ENCODE data around the gene RFT1.
A peak's percentile ranks its signal among the peaks of the same experiment; 100 is the strongest.

Gene RFT1

DNA sequence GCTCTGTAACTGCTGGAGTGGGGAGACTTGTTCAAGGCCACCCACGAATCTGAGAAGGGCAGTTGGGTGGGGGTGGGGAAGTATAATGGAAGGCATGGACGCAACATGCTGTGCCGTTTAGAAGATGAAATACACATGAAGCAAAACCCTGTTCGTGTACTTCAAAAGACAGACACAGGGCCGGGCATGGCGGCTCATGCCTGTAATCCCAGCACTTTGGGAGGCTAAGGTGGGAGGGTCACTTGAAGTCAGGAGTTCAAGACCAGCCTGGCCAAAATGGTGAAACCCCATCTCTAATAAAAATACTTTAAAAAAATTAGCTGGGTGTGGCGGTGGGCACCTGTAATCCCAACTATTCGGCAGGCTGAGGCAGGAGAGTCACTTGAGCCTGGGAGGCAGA is 47.5 kb downstream of the RFT1 start:
- Mint-ChIP-seq H3K4me1 (peaks cover 1% of the 10 kb centered on the region), H3K4me3 (no peak overlapping the region), H3K9me3 (no peaks in the 10 kb centered on the region), H3K27ac (no peak overlapping the region), H3K27me3 (no peaks in the 10 kb centered on the region), H3K36me3 (ENCODE audit: low read depth) (no peaks in the 10 kb centered on the region)
- DNase-seq (no peak), ATAC-seq (no peak)

GRCh38 chr3:53081318-53081717 is 48.9 kb downstream of the RFT1 start:
- H3K36me3 Mint-ChIP-seq (ENCODE audit: low read depth): no peaks in the 10 kb centered on the region
- no peaks in the 10 kb centered on the region for H3K9me3 Mint-ChIP-seq
- no peaks in the 10 kb centered on the region for H3K27me3 Mint-ChIP-seq
- no peak overlapping the region for H3K27ac Mint-ChIP-seq
- DNase-seq (no peak), ATAC-seq (no peak)
- no peak overlapping the region for H3K4me3 Mint-ChIP-seq
- H3K4me1 Mint-ChIP-seq: peaks cover 1% of the 10 kb centered on the region

GRCh38 chr3:53080612-53081205 is 49.5 kb downstream of the RFT1 start:
- no peak for ATAC-seq
- H3K4me3 Mint-ChIP-seq: no peak overlapping the region
- H3K9me3 Mint-ChIP-seq: no peaks in the 10 kb centered on the region
- H3K27ac Mint-ChIP-seq: no peak overlapping the region
- H3K4me1 Mint-ChIP-seq: peaks cover 1% of the 10 kb centered on the region
- no peak for DNase-seq
- H3K27me3 Mint-ChIP-seq: no peaks in the 10 kb centered on the region
- no peaks in the 10 kb centered on the region for H3K36me3 Mint-ChIP-seq (ENCODE audit: low read depth)

DNA sequence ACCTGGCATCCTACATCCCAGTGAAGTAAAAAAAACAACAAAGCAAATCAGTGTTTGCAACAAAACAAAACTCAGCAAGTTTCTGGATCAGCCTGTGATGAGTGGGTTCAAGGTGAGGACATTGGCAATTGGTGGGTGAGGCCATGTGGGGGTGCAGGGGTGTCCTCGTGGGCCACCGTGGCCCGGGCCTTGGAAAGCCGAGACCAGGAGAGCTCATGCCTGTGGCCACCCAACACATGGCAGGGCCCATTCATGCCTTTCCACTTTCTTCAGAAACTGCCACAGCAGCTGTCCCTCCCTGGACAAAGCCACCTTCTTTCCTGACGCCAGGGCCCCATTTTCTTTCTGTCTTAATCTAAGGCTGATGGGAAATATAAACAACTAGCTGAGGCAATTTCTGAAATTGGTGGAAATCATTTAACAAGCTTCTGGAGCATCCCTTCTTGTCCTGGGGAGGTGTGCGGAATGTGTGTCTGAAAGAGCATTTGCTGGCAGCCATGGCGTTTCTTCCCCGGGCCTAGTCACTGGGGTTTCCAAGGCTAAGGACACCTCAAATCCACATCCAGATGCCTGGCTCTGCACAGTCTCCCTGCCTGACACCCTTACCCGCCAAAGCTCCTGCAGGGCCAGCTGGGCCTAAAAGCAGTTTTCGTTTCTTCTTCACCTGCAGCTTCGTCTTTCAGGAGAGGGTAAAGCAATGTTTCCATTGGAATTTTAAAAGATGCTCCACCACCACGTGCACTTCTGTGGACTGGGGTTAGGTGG is 50.3 kb downstream of the RFT1 start:
- H3K4me3 Mint-ChIP-seq: no peak overlapping the region
- DNase-seq (no peak), ATAC-seq (no peak)
- no peaks in the 10 kb centered on the region for H3K27me3 Mint-ChIP-seq
- no peaks in the 10 kb centered on the region for H3K9me3 Mint-ChIP-seq
- H3K27ac Mint-ChIP-seq: no peak overlapping the region
- H3K4me1 Mint-ChIP-seq: peaks cover 1% of the 10 kb centered on the region
- no peaks in the 10 kb centered on the region for H3K36me3 Mint-ChIP-seq (ENCODE audit: low read depth)

DNA sequence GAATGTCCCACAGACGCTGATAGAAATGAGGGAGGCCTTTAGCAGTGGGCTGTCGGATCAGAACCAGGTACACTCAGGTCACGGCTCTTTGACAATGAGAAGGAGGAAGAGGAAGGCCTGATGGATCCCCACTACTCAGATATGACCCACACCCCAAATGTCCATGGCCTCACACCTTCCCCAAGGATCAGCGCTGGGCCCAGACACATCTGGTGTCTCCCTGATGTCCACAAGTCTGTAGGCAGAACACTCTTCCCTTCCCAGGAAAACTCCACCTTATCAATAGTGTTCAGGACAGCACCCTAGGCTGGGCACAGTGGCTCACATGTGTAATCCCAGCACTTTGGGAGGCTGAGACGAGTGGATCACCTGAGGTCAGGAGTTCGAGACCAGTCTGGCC is 51.1 kb downstream of the RFT1 start:
- DNase-seq (no peak), ATAC-seq (no peak)
- Mint-ChIP-seq H3K9me3 (no peaks in the 10 kb centered on the region), H3K4me1 (no peaks in the 10 kb centered on the region), H3K4me3 (no peak overlapping the region), H3K27me3 (no peaks in the 10 kb centered on the region), H3K27ac (no peak overlapping the region), H3K36me3 (ENCODE audit: low read depth) (no peaks in the 10 kb centered on the region)

DNA sequence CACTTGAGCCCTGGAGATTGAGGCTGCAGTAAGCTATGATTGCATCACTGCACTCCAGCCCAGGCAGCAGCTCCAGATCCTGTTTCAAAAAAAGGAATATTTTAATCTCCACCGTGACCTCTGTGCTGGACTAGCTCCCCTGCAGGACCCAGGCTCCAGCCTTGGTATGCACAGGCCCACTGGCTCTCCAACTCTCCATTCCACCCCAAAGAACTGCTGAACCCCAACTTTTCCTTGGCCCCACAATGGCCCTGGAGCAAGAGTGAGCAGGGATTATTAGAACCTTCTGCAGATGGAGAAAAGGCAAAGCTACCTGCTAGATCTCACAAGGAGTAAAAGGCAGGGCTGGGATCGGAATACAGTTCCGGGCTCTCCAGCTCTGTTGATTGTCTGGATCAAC is 51.6 kb downstream of the RFT1 start:
- ATAC-seq: no peak
- H3K27ac Mint-ChIP-seq: no peak overlapping the region
- no peaks in the 10 kb centered on the region for H3K9me3 Mint-ChIP-seq
- DNase-seq: no peak
- H3K36me3 Mint-ChIP-seq (ENCODE audit: low read depth): no peaks in the 10 kb centered on the region
- no peak overlapping the region for H3K4me3 Mint-ChIP-seq
- H3K4me1 Mint-ChIP-seq: no peaks in the 10 kb centered on the region
- no peaks in the 10 kb centered on the region for H3K27me3 Mint-ChIP-seq

- H3K36me3 Mint-ChIP-seq (ENCODE audit: low read depth): no peaks in the 10 kb centered on the region
- no peaks in the 10 kb centered on the region for H3K9me3 Mint-ChIP-seq
- no peak overlapping the region for H3K4me3 Mint-ChIP-seq
- H3K4me1 Mint-ChIP-seq: peaks cover 9% of the 10 kb centered on the region
- no peak for ATAC-seq
- H3K27me3 Mint-ChIP-seq: no peaks in the 10 kb centered on the region
- DNase-seq: no peak
- H3K27ac Mint-ChIP-seq: no peak overlapping the region
Measured at GRCh38 chr3:53077476-53078220, 52.6 kb downstream of the RFT1 start.

DNA sequence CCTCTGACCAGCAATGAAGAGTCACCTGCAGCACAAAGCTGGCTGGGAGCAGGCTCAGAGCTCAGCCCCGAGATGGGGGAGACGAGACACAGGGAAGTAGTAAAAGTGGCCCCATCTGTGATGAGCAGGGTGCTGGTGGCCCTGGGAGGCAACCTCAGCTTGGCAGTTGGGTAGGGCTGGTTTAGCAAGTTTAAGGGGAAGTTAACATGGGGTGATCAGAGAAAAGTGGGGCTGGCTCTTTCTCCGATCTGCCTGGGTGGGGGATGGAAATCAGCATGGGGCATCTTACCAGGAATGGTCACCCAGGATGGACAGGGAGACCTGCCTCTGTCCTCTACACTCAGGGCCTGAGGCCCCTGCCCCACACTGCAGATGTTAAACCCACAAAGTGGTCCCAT is 54.5 kb downstream of the RFT1 start:
- Mint-ChIP-seq H3K27me3 (no peaks in the 10 kb centered on the region), H3K9me3 (no peaks in the 10 kb centered on the region), H3K36me3 (ENCODE audit: low read depth) (no peaks in the 10 kb centered on the region), H3K27ac (no peak overlapping the region), H3K4me3 (no peak overlapping the region), H3K4me1 (peaks cover 19% of the 10 kb centered on the region)
- ATAC-seq (no peak), DNase-seq (no peak)

DNA sequence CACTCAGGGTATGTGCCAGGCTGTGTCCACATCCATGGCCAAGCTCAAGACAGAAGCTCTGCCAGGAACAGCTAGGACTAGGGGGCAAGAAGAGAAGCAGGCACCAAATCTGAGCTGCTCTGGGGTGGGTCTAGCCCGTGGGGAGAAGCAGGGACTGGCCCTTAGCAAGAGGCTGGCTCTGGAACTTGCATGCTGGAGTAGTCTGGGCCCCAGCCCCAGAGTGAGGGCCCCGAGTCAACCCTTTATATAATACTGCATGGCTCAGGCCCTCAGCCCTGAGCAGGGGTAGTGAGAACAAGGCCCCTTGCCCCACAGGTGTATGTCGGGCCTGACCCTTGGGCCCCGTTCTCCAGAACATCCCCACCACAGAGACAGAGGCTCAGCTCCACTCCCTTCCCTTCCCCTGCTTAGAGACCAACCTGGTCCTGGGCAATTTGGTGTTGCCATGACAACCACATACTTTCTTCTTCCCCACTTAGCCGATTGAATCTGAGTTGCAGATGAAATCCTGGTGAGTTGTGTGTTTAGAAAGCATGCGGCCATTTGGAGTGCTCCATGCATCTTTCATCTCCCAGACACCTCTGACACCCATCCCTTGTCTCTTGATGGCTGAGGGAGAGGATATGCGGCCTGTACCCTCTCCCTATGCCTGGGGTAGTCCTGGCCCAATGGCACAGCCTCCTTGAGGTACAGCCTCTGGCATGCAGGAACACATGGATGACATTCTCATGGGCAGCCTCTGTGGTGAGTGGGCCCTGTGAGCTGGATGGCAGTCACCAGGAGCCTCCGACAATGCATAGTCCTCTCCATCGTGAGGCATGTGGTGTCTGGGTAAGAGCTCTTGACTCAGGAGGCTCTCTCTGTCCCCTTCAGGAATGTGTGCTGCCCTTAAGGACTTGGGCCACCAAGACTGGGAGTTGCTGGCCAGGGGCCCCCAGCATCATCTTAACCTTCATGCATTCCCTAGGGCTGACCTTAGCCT is 55.2 kb downstream of the RFT1 start:
- no peaks in the 10 kb centered on the region for H3K27me3 Mint-ChIP-seq
- H3K36me3 Mint-ChIP-seq (ENCODE audit: low read depth): no peaks in the 10 kb centered on the region
- peak overlapping the region; percentile 50 for H3K27ac Mint-ChIP-seq
- no peak overlapping the region for H3K4me3 Mint-ChIP-seq
- H3K4me1 Mint-ChIP-seq: peaks cover 19% of the 10 kb centered on the region
- ATAC-seq (no peak), DNase-seq (no peak)
- no peaks in the 10 kb centered on the region for H3K9me3 Mint-ChIP-seq

DNA sequence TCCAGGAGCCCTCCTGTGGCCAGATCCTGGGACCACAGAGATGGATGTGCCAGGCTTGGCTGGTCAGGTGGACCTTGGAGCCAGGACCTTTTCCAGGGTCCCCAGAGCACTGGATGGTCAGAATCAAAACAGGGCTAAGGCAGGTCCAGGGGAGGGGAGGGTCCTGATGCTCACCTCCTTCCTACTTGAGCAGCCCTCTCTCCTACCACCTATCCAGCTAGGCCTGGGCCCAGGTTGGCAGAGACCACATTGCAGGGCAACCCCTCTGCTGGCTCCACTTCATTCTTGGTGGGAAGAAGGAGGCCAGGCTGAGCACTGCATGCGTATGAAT is 55.9 kb downstream of the RFT1 start:
- Mint-ChIP-seq H3K4me1 (peaks cover 19% of the 10 kb centered on the region), H3K27me3 (no peaks in the 10 kb centered on the region), H3K27ac (no peak overlapping the region), H3K9me3 (no peaks in the 10 kb centered on the region), H3K36me3 (ENCODE audit: low read depth) (no peaks in the 10 kb centered on the region), H3K4me3 (no peak overlapping the region)
- no peak for DNase-seq
- ATAC-seq: no peak

DNA sequence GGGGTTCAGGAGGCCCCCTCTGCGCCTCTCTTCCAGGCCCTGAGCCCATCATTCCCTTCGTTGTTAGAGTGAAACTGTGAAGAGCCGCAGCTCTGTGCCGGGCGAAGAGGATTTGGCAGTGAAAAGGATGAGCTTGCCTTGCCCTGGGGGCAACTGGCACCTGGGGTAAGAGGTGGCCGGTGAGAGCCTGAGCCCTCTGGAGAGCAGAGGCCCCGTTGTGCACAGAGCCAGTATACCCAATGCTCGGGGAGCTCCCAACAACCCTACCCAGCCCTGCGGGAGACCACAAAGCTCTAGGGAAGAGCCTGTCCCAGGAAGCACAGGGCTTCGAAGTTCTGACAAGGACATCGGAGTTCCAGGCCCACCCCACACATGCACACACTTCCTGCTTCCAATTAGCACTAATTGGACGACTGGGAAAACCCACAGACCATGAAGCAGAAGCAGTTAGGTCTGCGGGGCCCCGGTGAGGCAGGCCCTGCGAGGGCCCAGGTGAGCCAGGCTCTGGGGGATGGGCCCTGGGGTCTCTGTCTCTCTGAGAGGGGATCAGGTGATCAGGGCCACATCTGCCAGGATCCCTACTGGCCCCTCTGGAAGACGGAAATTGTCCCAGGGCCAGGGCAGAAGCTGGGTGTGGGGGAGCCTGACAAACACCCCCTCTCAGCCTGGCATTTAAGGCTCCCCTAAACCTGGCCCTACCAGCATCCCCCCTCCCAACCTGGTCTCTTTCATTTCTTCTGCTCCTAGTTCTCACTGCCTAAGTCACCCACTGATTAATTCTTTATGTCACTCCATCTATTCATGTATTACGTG is 56.5 kb downstream of the RFT1 start:
- no peak for DNase-seq
- H3K27ac Mint-ChIP-seq: peak overlapping the region; percentile 93
- H3K27me3 Mint-ChIP-seq: no peaks in the 10 kb centered on the region
- H3K4me1 Mint-ChIP-seq: peaks cover 19% of the 10 kb centered on the region
- no peaks in the 10 kb centered on the region for H3K36me3 Mint-ChIP-seq (ENCODE audit: low read depth)
- no peaks in the 10 kb centered on the region for H3K9me3 Mint-ChIP-seq
- peak overlapping the region; percentile 81 for H3K4me3 Mint-ChIP-seq
- ATAC-seq: no peak

GRCh38 chr3:53072653-53073552 is 57.3 kb downstream of the RFT1 start:
- H3K4me3 Mint-ChIP-seq: peak overlapping the region; percentile 81
- peak overlapping the region; percentile 93 for H3K27ac Mint-ChIP-seq
- H3K27me3 Mint-ChIP-seq: no peaks in the 10 kb centered on the region
- peak; percentile 90 for DNase-seq
- H3K4me1 Mint-ChIP-seq: peaks cover 19% of the 10 kb centered on the region
- H3K36me3 Mint-ChIP-seq (ENCODE audit: low read depth): no peaks in the 10 kb centered on the region
- ATAC-seq: peak; percentile 92
- H3K9me3 Mint-ChIP-seq: no peaks in the 10 kb centered on the region

- no peaks in the 10 kb centered on the region for H3K36me3 Mint-ChIP-seq (ENCODE audit: low read depth)
- peaks cover 19% of the 10 kb centered on the region for H3K4me1 Mint-ChIP-seq
- no peak overlapping the region for H3K27ac Mint-ChIP-seq
- H3K9me3 Mint-ChIP-seq: no peaks in the 10 kb centered on the region
- H3K4me3 Mint-ChIP-seq: no peak overlapping the region
- DNase-seq (no peak), ATAC-seq (no peak)
- H3K27me3 Mint-ChIP-seq: no peaks in the 10 kb centered on the region
Measured at GRCh38 chr3:53071882-53072431, 58.3 kb downstream of the RFT1 start.

All from activated naive CD8-positive, alpha-beta T cell treated with anti-CD3 and anti-CD28 coated beads, Interleukin-2, amount 50 U/mL, for 24 hours (primary cell).